Stimulated activated naive CD8-positive, alpha-beta T cell treated with anti-CD3 and anti-CD28 coated beads, Interleukin-15, amount 100 ng/mL, for 72 hours (primary cell): Measurements from ENCODE around the gene P2RY11.

Source experiments
- ATAC-seq: fragments of 150-1000 bp; cut with Tn5 transposase; 2 replicates; pipeline ENCODE4 v1.10.0; 2021; ENCODE audit warnings: mild to moderate bottlenecking, moderate library complexity
- DNase-seq, 2 donors: peaks; one replicate each; pipeline ENCODE4 v3.0.0; 2021 to 2022
- H3K27ac Mint-ChIP-seq, 2 donors: one replicate each; pipeline ENCODE4 v1.8.0; 2022; ENCODE audit warnings: mild to moderate bottlenecking in 2 of 2, mixed read lengths in 2 of 2, moderate library complexity in 2 of 2
- H3K27me3 Mint-ChIP-seq: one replicate; pipeline ENCODE4 v1.8.0; 2022; ENCODE audit warnings: mixed read lengths
- H3K4me1 Mint-ChIP-seq: one replicate; pipeline ENCODE4 v1.8.0; 2022; ENCODE audit warnings: mild to moderate bottlenecking, mixed read lengths
- H3K4me3 Mint-ChIP-seq, 2 donors: one replicate each; pipeline ENCODE4 v1.8.0; 2022; ENCODE audit warnings: mild to moderate bottlenecking in 2 of 2, mixed read lengths in 2 of 2, moderate library complexity in 1 of 2
- H3K9me3 Mint-ChIP-seq, 2 donors: one replicate each; pipeline ENCODE4 v1.8.0; 2022; ENCODE audit warnings: mixed read lengths in 2 of 2

The P2RY11 gene

DNA sequence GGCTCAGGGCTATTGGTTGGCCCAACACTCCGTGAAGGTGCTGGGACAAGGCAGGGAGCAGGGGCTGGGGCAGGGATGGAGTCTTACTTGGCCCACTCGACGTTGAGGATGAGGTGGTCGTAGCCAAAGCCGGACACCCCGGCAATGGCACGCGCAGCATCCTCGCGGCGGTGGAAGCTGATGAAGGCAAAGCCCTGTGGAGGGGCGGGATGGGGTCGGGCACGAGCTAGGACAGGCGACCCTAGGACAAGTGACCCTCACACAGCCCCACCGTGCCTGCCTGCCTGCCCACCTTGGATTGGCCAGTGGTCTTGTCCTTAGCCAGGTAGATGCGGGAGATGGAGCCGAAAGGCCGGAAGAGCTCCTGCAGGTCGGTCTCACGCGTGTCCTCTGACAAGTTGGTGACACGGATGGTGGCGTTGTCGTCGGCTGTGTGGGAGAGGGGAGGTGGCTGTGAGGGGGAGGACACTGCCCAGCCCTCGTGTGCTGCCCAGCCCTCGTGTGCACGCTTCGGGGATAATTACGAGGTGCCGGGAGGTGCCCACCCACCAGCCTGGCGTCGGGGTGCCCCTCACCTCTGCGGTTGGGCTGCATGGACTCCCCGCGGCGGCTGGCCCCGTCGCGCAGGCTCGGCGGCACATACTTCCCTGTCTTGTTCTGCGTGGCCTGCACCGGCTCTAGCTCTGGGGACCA is 4.0 kb downstream of the P2RY11 start:
- ATAC-seq = no peak
- H3K4me1 Mint-ChIP-seq = peaks cover 89% of the 10 kb centered on the region
- DNase-seq = no peak
- H3K9me3 Mint-ChIP-seq = no peaks in the 10 kb centered on the region
- H3K27me3 Mint-ChIP-seq = no peaks in the 10 kb centered on the region
- no peak overlapping the region for H3K4me3 Mint-ChIP-seq
- peak overlapping the region in 1 of 2 donors; percentile 93 for H3K27ac Mint-ChIP-seq

DNA sequence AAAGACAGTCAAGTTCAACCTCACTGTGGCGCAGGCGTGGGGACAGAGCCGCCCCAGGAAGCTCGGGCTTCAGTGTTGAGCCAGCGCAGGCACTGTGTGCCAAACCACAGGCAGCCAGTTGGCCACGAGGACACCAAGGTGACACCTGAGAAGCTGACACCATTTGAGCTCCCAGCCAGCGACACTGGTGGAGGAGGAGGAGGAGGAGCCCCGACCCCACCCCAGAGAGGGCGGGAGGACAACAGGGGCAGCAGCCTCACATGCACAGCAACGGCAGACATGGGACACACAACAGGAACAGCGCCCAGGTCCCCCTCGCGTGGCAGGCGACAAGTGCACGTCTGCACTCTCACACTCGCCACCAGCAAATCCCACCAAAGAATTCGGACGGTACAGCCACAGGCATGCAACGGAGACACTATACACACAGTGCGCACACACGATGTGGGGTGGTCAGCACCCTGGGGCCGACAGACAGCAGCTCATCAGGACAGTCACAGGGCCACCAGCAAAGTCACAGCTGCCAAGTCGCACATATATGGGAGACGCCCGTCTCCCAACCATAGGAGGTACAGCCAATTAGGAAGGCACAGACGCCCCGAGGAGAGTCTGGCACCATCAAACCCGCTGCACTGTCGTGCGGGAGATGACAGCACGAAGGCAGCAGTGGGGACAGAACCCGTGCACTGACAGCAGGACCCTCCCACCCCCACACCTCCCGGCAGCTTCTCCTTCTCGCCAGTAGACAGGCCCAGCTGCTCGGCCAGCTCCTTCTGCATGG is 4.8 kb downstream of the P2RY11 start:
- Mint-ChIP-seq H3K4me3 (peak overlapping the region in 1 of 2 donors; percentile 11), H3K27ac (peak overlapping the region; percentile 28 to 93), H3K9me3 (no peaks in the 10 kb centered on the region), H3K4me1 (peaks cover 82% of the 10 kb centered on the region), H3K27me3 (no peaks in the 10 kb centered on the region)
- no peak for DNase-seq
- ATAC-seq = no peak

- DNase-seq (no peak), ATAC-seq (no peak)
- Mint-ChIP-seq H3K27ac (peak overlapping the region in 1 of 2 donors; percentile 85), H3K4me3 (no peak overlapping the region), H3K9me3 (no peaks in the 10 kb centered on the region), H3K27me3 (no peaks in the 10 kb centered on the region), H3K4me1 (peaks cover 74% of the 10 kb centered on the region)
These were observed 5.5 kb downstream of the P2RY11 start for GRCh38 chr19:10116866-10117616.

GRCh38 chr19:10118960-10119359 is 7.5 kb downstream of the P2RY11 start:
- H3K27ac Mint-ChIP-seq = peak overlapping the region; percentile 84 to 97
- H3K4me3 Mint-ChIP-seq = peak overlapping the region; percentile 95 to 99
- DNase-seq (no peak), ATAC-seq (no peak)
- no peaks in the 10 kb centered on the region for H3K9me3 Mint-ChIP-seq
- H3K4me1 Mint-ChIP-seq = peaks cover 55% of the 10 kb centered on the region
- no peaks in the 10 kb centered on the region for H3K27me3 Mint-ChIP-seq

DNA sequence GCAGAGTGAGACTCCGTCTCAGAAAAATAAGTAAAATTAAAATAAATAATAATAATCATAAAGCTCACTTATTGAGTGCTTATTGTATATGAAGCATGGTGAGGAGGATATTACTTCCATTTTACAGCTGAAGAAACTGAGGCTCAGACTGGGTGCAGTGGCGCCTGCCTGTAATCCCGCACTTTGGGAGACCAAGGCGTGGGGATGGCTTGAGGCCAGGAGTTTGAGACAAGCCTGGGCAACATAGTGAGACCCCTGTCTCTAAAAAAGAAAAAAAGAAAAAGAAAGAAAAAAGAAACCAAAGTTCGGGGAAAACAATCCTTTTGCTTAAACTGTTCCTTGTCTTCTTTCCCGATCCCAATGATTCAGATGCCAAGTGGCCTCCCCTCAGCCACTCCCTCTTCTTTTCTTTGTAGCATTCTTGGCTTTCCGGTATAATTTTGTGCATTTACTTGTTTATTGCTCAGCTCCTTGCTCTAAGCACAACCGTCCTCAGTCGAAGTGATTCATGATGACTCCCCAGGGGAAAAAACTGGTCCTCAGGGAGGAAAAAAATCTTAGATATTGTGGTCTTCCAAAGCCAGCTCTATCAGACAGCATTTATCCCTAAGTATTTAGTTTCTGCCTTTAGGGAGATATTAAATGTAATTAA is 9.2 kb downstream of the P2RY11 start:
- no peak overlapping the region for H3K4me3 Mint-ChIP-seq
- H3K9me3 Mint-ChIP-seq = no peaks in the 10 kb centered on the region
- H3K27me3 Mint-ChIP-seq = no peaks in the 10 kb centered on the region
- peaks cover 41% of the 10 kb centered on the region for H3K4me1 Mint-ChIP-seq
- H3K27ac Mint-ChIP-seq = peak overlapping the region in 1 of 2 donors; percentile 97
- DNase-seq (no peak), ATAC-seq (no peak)

GRCh38 chr19:10122045-10122444 is 10.6 kb downstream of the P2RY11 start:
- no peak overlapping the region for H3K27ac Mint-ChIP-seq

GRCh38 chr19:10124429-10124828 is 12.9 kb downstream of the P2RY11 start:
- Mint-ChIP-seq H3K9me3 (no peaks in the 10 kb centered on the region), H3K27me3 (no peaks in the 10 kb centered on the region), H3K4me3 (no peak overlapping the region), H3K4me1 (peaks cover 7% of the 10 kb centered on the region), H3K27ac (peak overlapping the region in 1 of 2 donors; percentile 48)
- DNase-seq (no peak), ATAC-seq (no peak)

More at GRCh38 chr19:10122045-10122444, 10.6 kb downstream of the P2RY11 start:
- Mint-ChIP-seq H3K4me1 (peaks cover 27% of the 10 kb centered on the region), H3K4me3 (no peak overlapping the region), H3K27me3 (no peaks in the 10 kb centered on the region), H3K9me3 (no peaks in the 10 kb centered on the region)
- ATAC-seq (no peak), DNase-seq (no peak)

- Mint-ChIP-seq H3K4me1 (no peaks in the 10 kb centered on the region), H3K27ac (peak overlapping the region in 1 of 2 donors; percentile 62), H3K4me3 (no peak overlapping the region), H3K9me3 (no peaks in the 10 kb centered on the region), H3K27me3 (no peaks in the 10 kb centered on the region)
- DNase-seq (no peak), ATAC-seq (no peak)
These were observed 14.7 kb downstream of the P2RY11 start for GRCh38 chr19:10126213-10126639.

DNA sequence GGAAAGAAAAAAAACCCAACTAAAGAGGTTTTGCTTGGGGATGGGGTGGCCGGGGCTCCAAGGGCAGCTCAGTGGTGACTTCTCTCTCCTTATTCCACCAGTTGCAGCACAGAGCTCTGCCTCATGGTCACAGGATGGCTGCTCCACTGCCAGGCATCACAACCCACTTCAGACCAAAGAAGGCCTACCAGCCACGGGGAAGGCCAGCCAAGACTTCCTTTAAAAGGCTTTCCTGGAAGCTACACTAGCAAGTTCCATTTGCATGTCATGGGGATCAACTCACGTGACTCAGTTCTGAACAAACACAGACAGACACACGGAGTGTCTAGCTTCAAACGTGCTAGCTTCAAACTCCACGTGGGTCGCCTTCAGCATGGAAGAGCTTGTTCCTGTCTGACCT is 21.4 kb downstream of the P2RY11 start:
- Mint-ChIP-seq H3K27me3 (no peaks in the 10 kb centered on the region), H3K9me3 (no peaks in the 10 kb centered on the region), H3K27ac (peak overlapping the region in 1 of 2 donors; percentile 48), H3K4me3 (no peak overlapping the region), H3K4me1 (peaks cover 5% of the 10 kb centered on the region)
- ATAC-seq (no peak), DNase-seq (no peak)

DNA sequence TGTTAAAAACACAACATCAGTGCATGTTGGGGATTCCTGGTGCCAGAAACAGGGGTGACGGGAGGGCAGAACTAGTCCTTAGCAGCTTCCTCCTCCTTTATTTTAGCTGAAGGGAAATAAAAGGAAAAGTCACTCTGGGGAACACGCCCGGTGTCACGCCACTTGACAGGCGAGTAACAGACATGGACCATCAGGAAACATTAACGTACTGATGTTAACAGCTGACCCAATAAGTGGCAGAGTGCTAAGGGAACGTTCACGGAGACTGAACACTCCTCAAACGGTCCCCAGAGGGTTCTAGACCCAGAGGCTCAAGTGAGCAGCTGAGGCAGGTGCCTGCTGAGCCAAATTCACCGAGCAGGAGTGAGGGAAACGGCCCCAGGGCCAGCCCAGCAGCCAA is 22.1 kb downstream of the P2RY11 start:
- ATAC-seq = no peak
- no peak for DNase-seq
- Mint-ChIP-seq H3K4me1 (peaks cover 5% of the 10 kb centered on the region), H3K9me3 (no peaks in the 10 kb centered on the region), H3K4me3 (no peak overlapping the region), H3K27me3 (no peaks in the 10 kb centered on the region), H3K27ac (peak overlapping the region in 1 of 2 donors; percentile 12)

- Mint-ChIP-seq H3K27ac (peak overlapping the region in 1 of 2 donors; percentile 12), H3K27me3 (no peaks in the 10 kb centered on the region), H3K9me3 (no peaks in the 10 kb centered on the region), H3K4me1 (peaks cover 5% of the 10 kb centered on the region), H3K4me3 (no peak overlapping the region)
- DNase-seq (no peak), ATAC-seq (no peak)
These were observed 22.5 kb downstream of the P2RY11 start for GRCh38 chr19:10134040-10134439.

GRCh38 chr19:10135551-10136334 is 24.2 kb downstream of the P2RY11 start:
- Mint-ChIP-seq H3K27ac (peak overlapping the region in 1 of 2 donors; percentile 67), H3K4me3 (no peak overlapping the region), H3K9me3 (no peaks in the 10 kb centered on the region), H3K27me3 (no peaks in the 10 kb centered on the region), H3K4me1 (peaks cover 10% of the 10 kb centered on the region)
- peak; percentile 42 for ATAC-seq
- no peak for DNase-seq

DNA sequence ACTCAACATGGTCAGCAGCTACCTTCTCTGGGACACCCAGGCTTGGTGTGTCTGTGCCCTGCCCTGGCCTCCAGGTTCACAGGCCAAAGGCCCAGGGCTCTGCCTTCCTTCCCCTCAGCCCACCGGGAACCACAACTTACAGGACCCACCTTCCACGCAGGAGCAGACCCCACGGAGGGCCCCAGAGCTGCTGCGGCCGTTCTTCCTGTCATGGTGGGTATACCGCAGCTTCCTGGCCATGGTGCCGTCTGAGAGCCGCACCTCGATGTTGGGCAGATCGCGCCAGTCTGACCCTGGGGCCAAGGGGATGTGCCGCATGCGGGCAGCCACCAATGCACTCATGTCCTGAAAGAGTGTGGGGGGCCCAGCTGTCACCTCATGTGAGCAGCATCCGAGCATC is 25.4 kb downstream of the P2RY11 start:
- Mint-ChIP-seq H3K4me1 (peaks cover 14% of the 10 kb centered on the region), H3K4me3 (no peak overlapping the region)

DNA sequence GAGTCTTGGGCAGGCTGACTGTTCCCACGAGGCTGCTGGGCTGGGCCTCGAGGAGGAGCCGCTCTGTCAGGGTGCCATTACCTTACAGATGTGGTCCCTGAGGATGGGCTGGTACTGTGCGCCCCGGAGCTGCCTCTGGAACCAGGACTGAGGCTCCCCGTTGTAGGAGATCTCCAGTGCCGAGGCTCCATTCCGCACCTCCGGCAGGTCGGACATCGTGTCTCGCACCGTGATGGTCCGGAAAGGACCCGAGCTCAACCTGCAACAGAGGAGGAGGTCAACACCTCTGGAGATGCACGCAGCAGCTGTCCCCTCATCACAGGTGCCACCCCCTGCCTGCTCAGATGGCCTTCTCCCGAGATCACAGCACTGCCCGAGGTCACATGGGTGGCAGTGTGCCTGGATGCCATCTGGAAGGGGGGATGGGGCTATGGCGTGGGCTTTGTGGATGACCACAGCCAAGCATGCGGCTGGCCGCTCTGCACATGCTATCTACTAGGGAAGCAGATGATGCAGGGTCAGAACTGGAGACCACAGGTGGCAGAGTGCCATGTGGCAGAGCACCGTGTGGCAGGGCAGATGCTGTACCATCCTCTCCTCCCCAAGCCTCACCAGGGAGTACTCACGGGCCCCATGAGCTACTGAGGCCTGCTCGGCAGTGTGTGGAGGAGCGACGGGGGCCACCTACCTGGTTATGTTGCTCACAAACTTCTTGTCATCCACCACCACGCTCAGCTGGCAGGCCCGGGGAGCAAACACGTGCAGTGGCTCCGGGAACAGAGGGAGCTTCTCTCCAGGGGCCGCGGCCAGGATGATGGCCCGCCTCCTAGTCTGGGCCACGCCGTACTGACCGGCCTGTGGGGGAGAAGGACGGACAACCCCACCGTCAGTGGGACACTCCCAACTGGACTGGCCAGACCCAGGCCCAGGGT is 26.5 kb downstream of the P2RY11 start:
- peaks cover 25% of the 10 kb centered on the region for H3K4me1 Mint-ChIP-seq
- H3K4me3 Mint-ChIP-seq = no peak overlapping the region
- no peak for ATAC-seq
- DNase-seq = no peak
- peak overlapping the region; percentile 48 to 69 for H3K27ac Mint-ChIP-seq
- no peaks in the 10 kb centered on the region for H3K27me3 Mint-ChIP-seq
- H3K9me3 Mint-ChIP-seq = no peaks in the 10 kb centered on the region

More for the DNA sequence above, 25.4 kb downstream of the P2RY11 start:
- no peak for DNase-seq
- H3K27ac Mint-ChIP-seq = peak overlapping the region in 1 of 2 donors; percentile 67
- H3K27me3 Mint-ChIP-seq = no peaks in the 10 kb centered on the region
- H3K9me3 Mint-ChIP-seq = no peaks in the 10 kb centered on the region
- no peak for ATAC-seq
